ENCODE measurements around the gene TTC39B. TPM values are rescaled to one million over a fixed set of nuclear protein-coding genes. Genes with fewer than 3 reads are reported as not detected.

TTC39B gene
- total RNA-seq, 2 experiments from 2014 or later = 0.06 TPM; not detected in 1

- H2AFZ ChIP-seq (ENCODE audit: low read length) = no peak overlapping the region
- no peaks in the 10 kb centered on the region for H3K9me2 ChIP-seq (ENCODE audit: insufficient read depth, low read length)
- no peak overlapping the region for H3K4me2 ChIP-seq (ENCODE audit: low read length)
- no peak for DNase-seq (ENCODE audit: low spot score)
- TF ChIP-seq CTCF (conservative IDR thresholded peaks at IDR 0.05; ENCODE audit: low read length) = no peak
- TF ChIP-seq EZH2phosphoT487 (IDR thresholded peaks at IDR 0.05; ENCODE audit: borderline replicate concordance, low read depth, low read length) = no peak
- H3K9me3 ChIP-seq (ENCODE audit: low read length) = no peaks in the 10 kb centered on the region
- ChIA-PET POLR2A (interaction anchor here (0.6 kb wide), 1 partner anchor 688 kb away, joined by 3 read pairs; no protein-coding TSS in a partner anchor), CTCF (ENCODE audit: unreplicated experiment) (no interaction called here)
- H4K20me1 ChIP-seq (ENCODE audit: insufficient read depth, low read length) = no peaks in the 10 kb centered on the region
- intact Hi-C loops (cut with micrococcal nuclease; ENCODE audit: unreplicated experiment) = no loop called here
- H3K4me1 ChIP-seq (ENCODE audit: insufficient read depth, low read length, poor library complexity, severe bottlenecking) = no peaks in the 10 kb centered on the region
- no peaks in the 10 kb centered on the region for H3K36me3 ChIP-seq (ENCODE audit: insufficient read depth, low read length)
- no peak overlapping the region for H3K4me3 ChIP-seq (ENCODE audit: low read depth, low read length, poor library complexity, severe bottlenecking)
- no peaks in the 10 kb centered on the region for H3K79me2 ChIP-seq (ENCODE audit: insufficient read depth, low read depth, low read length)
- BruUV-seq (replicated peaks) = no TSS peak
- no peak overlapping the region for H3K27ac ChIP-seq (ENCODE audit: low read depth, low read length, poor library complexity, severe bottlenecking)
These were observed 143.1 kb downstream of the TTC39B start for GRCh38 chr9:15163931-15164330.

GRCh38 chr9:15161753-15162152, 145.3 kb downstream of the TTC39B start:
- Histone ChIP-seq H3K4me2 (ENCODE audit: low read length) (no peak overlapping the region), H3K27ac (ENCODE audit: low read depth, low read length, poor library complexity, severe bottlenecking) (no peak overlapping the region), H3K9me3 (ENCODE audit: low read length) (no peaks in the 10 kb centered on the region), H3K4me3 (ENCODE audit: low read depth, low read length, poor library complexity, severe bottlenecking) (no peak overlapping the region), H2AFZ (ENCODE audit: low read length) (no peak overlapping the region), H3K36me3 (ENCODE audit: insufficient read depth, low read length) (no peaks in the 10 kb centered on the region), H3K4me1 (ENCODE audit: insufficient read depth, low read length, poor library complexity, severe bottlenecking) (no peaks in the 10 kb centered on the region), H3K79me2 (ENCODE audit: insufficient read depth, low read depth, low read length) (no peaks in the 10 kb centered on the region), H3K9me2 (ENCODE audit: insufficient read depth, low read length) (no peaks in the 10 kb centered on the region), H4K20me1 (ENCODE audit: insufficient read depth, low read length) (no peaks in the 10 kb centered on the region)
- no TSS peak for BruUV-seq (replicated peaks)
- DNase-seq (ENCODE audit: low spot score) = no peak
- ChIA-PET POLR2A (interaction anchor here (0.7 kb wide), 1 partner anchor 12 kb away, joined by 4 read pairs; no protein-coding TSS in a partner anchor), CTCF (ENCODE audit: unreplicated experiment) (interaction anchor here (0.7 kb wide), 1 partner anchor 13 kb away, joined by 5 read pairs; no protein-coding TSS in a partner anchor)
- intact Hi-C loops (cut with micrococcal nuclease; ENCODE audit: unreplicated experiment) = no loop called here
- TF ChIP-seq EZH2phosphoT487 (IDR thresholded peaks at IDR 0.05; ENCODE audit: borderline replicate concordance, low read depth, low read length) (no peak), CTCF (conservative IDR thresholded peaks at IDR 0.05; ENCODE audit: low read length) (no peak)

- H3K9me2 ChIP-seq (ENCODE audit: insufficient read depth, low read length) = no peaks in the 10 kb centered on the region
- no peak overlapping the region for H3K27ac ChIP-seq (ENCODE audit: low read depth, low read length, poor library complexity, severe bottlenecking)
- intact Hi-C loops (cut with micrococcal nuclease; ENCODE audit: unreplicated experiment) = no loop called here
- no peaks in the 10 kb centered on the region for H3K36me3 ChIP-seq (ENCODE audit: insufficient read depth, low read length)
- TF ChIP-seq CTCF (conservative IDR thresholded peaks at IDR 0.05; ENCODE audit: low read length) = no peak
- no peak for TF ChIP-seq EZH2phosphoT487 (IDR thresholded peaks at IDR 0.05; ENCODE audit: borderline replicate concordance, low read depth, low read length)
- H3K9me3 ChIP-seq (ENCODE audit: low read length) = no peaks in the 10 kb centered on the region
- H3K4me3 ChIP-seq (ENCODE audit: low read depth, low read length, poor library complexity, severe bottlenecking) = no peak overlapping the region
- H3K4me1 ChIP-seq (ENCODE audit: insufficient read depth, low read length, poor library complexity, severe bottlenecking) = no peaks in the 10 kb centered on the region
- BruUV-seq (replicated peaks) = no TSS peak
- no peaks in the 10 kb centered on the region for H4K20me1 ChIP-seq (ENCODE audit: insufficient read depth, low read length)
- no peak overlapping the region for H3K4me2 ChIP-seq (ENCODE audit: low read length)
- ChIA-PET POLR2A (no interaction called here), CTCF (ENCODE audit: unreplicated experiment) (no interaction called here)
- H2AFZ ChIP-seq (ENCODE audit: low read length) = no peak overlapping the region
- no peaks in the 10 kb centered on the region for H3K79me2 ChIP-seq (ENCODE audit: insufficient read depth, low read depth, low read length)
- no peak for DNase-seq (ENCODE audit: low spot score)
These were observed 146.3 kb downstream of the TTC39B start for GRCh38 chr9:15160673-15161072.

Data from OCI-LY7 (cell line).